ENCODE results near the gene NFIX. TPM values are rescaled to one million over a fixed set of nuclear protein-coding genes. Genes with fewer than 3 reads are reported as not detected.

Gene NFIX
- total RNA-seq, 1 experiment from 2014 or later = 144 TPM

DNA sequence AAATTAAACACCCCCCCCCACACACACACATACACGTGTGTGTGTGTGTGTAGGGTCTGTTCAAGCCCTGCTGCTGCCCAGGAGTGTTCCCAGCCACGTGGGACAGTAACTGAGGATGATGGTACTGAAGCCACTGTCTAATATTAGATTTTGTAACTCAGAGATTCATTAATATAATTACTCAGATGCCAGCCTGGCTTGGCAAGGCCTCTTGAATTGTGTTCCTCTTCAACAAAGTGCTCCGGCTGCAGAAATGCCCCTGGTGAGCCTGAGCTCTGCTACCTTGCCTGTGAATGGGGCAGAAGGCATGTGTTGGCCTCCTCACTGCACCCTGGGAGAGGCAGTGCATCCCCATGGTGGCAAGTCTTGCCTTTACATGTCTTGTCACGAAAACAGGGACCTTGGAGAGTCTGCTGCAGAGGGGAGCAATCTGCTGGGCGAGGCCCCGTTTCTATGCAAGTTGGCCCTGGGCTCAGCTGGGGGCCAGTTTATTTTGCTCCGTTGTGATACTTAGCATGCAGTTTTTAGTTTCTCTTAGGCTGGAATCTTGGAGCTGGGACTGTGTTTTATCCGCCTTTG is 44.0 kb downstream of the NFIX start:
- no peaks in the 10 kb centered on the region for H3K9me3 ChIP-seq (ENCODE audit: control insufficient read depth, insufficient read depth, low read depth, low read length)
- DNase-seq (ENCODE audit: low read depth, low spot score) = no peak
- H3K4me1 ChIP-seq (ENCODE audit: control insufficient read depth, insufficient read depth, low read length) = peaks cover 76% of the 10 kb centered on the region
- intact Hi-C loops (cut with micrococcal nuclease; ENCODE audit: unreplicated experiment) (loop anchor here (10.0 kb wide), 2 partner anchors 54 to 56 kb away; no protein-coding TSS in a partner anchor), in situ Hi-C loops (cut with HindIII; ENCODE audit: low pct_unique_long_range_greater_than_20kb, low sequenced_read_pairs) (no loop called here)
- ATAC-seq = no peak
- POLR2A ChIA-PET = no interaction called here
- peaks cover 2% of the 10 kb centered on the region; the same call in 1 of the 2 replicates for H3K36me3 ChIP-seq (ENCODE audit: control insufficient read depth, insufficient read depth, low read length)
- BruUV-seq (replicated peaks) = no TSS peak
- no peaks in the 10 kb centered on the region for H3K27me3 ChIP-seq (ENCODE audit: control insufficient read depth, insufficient read depth, low read length)
- no peak overlapping the region for H3K4me3 ChIP-seq (ENCODE audit: low read depth in 2 of 2, low read length in 2 of 2)
- no peak for TF ChIP-seq CTCF (IDR thresholded peaks at IDR 0.05)
- CTCF ChIA-PET = no interaction called here
- H3K27ac ChIP-seq (ENCODE audit: low read length) = peak overlapping the region; percentile 29; the same call in 1 of the 2 replicates

DNA sequence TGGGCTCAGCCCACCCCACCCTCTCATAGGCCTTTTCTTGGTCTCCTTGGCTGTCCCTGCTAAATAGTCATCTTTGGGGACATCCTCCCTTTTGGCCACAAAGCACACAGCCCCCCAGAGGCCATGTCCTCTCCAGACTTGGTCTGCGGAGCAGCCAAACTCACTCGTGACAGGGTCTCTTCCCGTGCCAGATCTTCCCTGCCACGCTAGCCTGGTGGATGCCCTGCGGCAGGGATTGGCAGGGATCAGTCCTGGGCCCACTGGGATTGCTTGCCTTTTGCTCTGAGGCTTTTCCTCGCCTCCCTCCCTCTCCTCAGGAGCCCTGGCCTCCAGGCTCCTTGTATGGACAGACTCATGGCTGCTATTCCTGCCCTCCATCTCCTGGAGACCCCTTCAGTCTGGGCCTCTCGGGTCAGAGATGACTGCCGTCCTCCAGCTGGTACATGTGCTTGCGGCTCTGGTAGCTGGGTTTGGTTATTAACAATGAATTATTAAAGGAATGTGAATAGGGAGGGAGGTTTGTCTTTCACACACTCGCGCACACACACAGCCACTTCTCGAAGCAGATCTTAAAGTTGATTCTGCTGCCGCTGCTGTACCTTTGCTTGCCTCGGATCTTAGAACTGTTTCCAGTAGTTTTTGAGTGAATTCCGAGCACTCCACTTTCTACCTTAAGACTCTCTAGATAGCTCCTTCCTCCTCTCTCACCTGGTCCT is 45.1 kb downstream of the NFIX start:
- ChIA-PET CTCF (no interaction called here), POLR2A (interaction anchor here (0.5 kb wide), 1 partner anchor 27 kb away, joined by 7 read pairs; no protein-coding TSS in a partner anchor)
- TF ChIP-seq CTCF (IDR thresholded peaks at IDR 0.05) (no peak), TCF7L2 (IDR thresholded peaks at IDR 0.05; ENCODE audit: low read depth, low read length) (no peak), SIN3A (IDR thresholded peaks at IDR 0.05; ENCODE audit: borderline replicate concordance, insufficient read depth, low read depth, low read length) (no peak), POLR2AphosphoS5 (IDR thresholded peaks at IDR 0.05; ENCODE audit: low read depth, low read length) (no peak), REST (IDR thresholded peaks at IDR 0.05; ENCODE audit: insufficient read depth in 1 of 2, low read depth in 2 of 2, low read length in 1 of 2) (no peak)
- H3K9me3 ChIP-seq (ENCODE audit: control insufficient read depth, insufficient read depth, low read depth, low read length) = no peaks in the 10 kb centered on the region
- H3K27me3 ChIP-seq (ENCODE audit: control insufficient read depth, insufficient read depth, low read length) = no peaks in the 10 kb centered on the region
- H3K36me3 ChIP-seq (ENCODE audit: control insufficient read depth, insufficient read depth, low read length) = peaks cover 2% of the 10 kb centered on the region; the same call in 1 of the 2 replicates
- H3K4me1 ChIP-seq (ENCODE audit: control insufficient read depth, insufficient read depth, low read length) = peaks cover 71% of the 10 kb centered on the region
- BruUV-seq (replicated peaks) = no TSS peak
- no peak for DNase-seq (ENCODE audit: low read depth, low spot score)
- intact Hi-C loops (cut with micrococcal nuclease; ENCODE audit: unreplicated experiment) (no loop called here), in situ Hi-C loops (cut with HindIII; ENCODE audit: low pct_unique_long_range_greater_than_20kb, low sequenced_read_pairs) (no loop called here)
- peak overlapping the region; percentile 42 for H3K27ac ChIP-seq (ENCODE audit: low read length)
- H3K4me3 ChIP-seq (ENCODE audit: low read depth in 2 of 2, low read length in 2 of 2) = no peak overlapping the region
- no peak for ATAC-seq

Measured in Panc1 (cell line).